H1 (cell line): ENCODE results near the gene PPP1R14B. TPM values are rescaled to one million over a fixed set of nuclear protein-coding genes. Genes with fewer than 3 reads are reported as not detected.

Source experiments
- ASH2L ChIP-seq: fragments of 200-600, 300-600 bp; sonication (generic); IDR thresholded peaks from one replicate; pipeline ENCODE4 v1.7.1; 2017; ENCODE audit warnings: low read length
- ATF3 ChIP-seq: IDR thresholded peaks from 2 replicates; pipeline ENCODE4 v1.6.1; 2011; ENCODE audit warnings: low read depth, mild to moderate bottlenecking, low read length; ENCODE audit not compliant: insufficient read depth
- CREB1 ChIP-seq: IDR thresholded peaks from 2 replicates; pipeline ENCODE4 v1.6.1; 2012; ENCODE audit warnings: inconsistent platforms
- GABPA ChIP-seq: IDR thresholded peaks from 2 replicates; pipeline ENCODE4 v1.6.1; 2011; ENCODE audit warnings: mild to moderate bottlenecking, low read length, moderate library complexity, borderline replicate concordance; ENCODE audit not compliant: insufficient read depth
- HDAC2 ChIP-seq, 2 experiments: fragments of 300-600 bp in 1 of 2; sonication (generic) in 1 of 2; IDR thresholded peaks; 2 replicates each; pipeline ENCODE4 v1.6.1; 2011 to 2012; ENCODE audit warnings: low read depth in 2 of 2, low read length in 2 of 2, mild to moderate bottlenecking in 2 of 2, moderate library complexity in 2 of 2, borderline replicate concordance in 1 of 2, inconsistent platforms in 1 of 2
- RAD21 ChIP-seq, 2 experiments: IDR thresholded peaks in 1 of 2; conservative IDR thresholded peaks in 1 of 2; 2 replicates each; pipeline ENCODE4 v1.6.1; 2011; ENCODE audit warnings: low read depth in 2 of 2, low read length in 2 of 2, improper control_type of control experiment in 1 of 2, inconsistent platforms in 1 of 2, mild to moderate bottlenecking in 1 of 2, moderate library complexity in 1 of 2
- SAP30 ChIP-seq: fragments of 300-600 bp; sonication (generic); IDR thresholded peaks from 2 replicates; pipeline ENCODE4 v1.7.1; 2012; ENCODE audit warnings: low read length, moderate library complexity, mild to moderate bottlenecking, inconsistent platforms; ENCODE audit not compliant: insufficient read depth, insufficient replicate concordance
- SIRT6 ChIP-seq: IDR thresholded peaks from one replicate; pipeline ENCODE4 v1.7.1; 2012; ENCODE audit warnings: low read length, inconsistent platforms
- SRF ChIP-seq: IDR thresholded peaks from 2 replicates; pipeline ENCODE4 v1.6.1; 2011; ENCODE audit warnings: mild to moderate bottlenecking, low read depth, low read length, moderate library complexity
- TCF12 ChIP-seq: IDR thresholded peaks from 2 replicates; pipeline ENCODE4 v1.6.1; 2011; ENCODE audit warnings: low read depth, mild to moderate bottlenecking, low read length
- polyA plus RNA-seq, 7 experiments: library from polyadenylated mRNA; depleted of rRNA in 3 of 7; stranded (reverse) in 5 of 7; unstranded in 2 of 7; fragments of >200 nt in 5 of 7; fragments of 200-250 nt in 2 of 7; gene quantifications; 1 replicate in 5 of 7; 2 replicates in 1 of 7; 4 replicates in 1 of 7; pipeline versions ENCODE4 v1.2.1 to v1.2.3, GENCODE V29; 2011 to 2013; ENCODE audit warnings: missing spikeins in 2 of 7, mixed read lengths in 2 of 7
- total RNA-seq: library from RNA; stranded (reverse); fragmentation: NEBNext Ultra II Directional; extraction: Animal tissue kit (Norgen Biotek cat#: 25700); gene quantifications from 2 replicates; pipeline ENCODE4 v1.2.1, GENCODE V29; 2021

PPP1R14B gene
- total and polyA plus RNA-seq, 2 of the 8 experiments (the other 6 are each of a cell fraction or from before 2014, with no cell fraction given): 265 to 419 TPM

GRCh38 chr11:64288353-64288750, 41.6 kb upstream of the PPP1R14B start (continued):
- TF ChIP-seq ATF3 (no peak), SIRT6 (no peak), HDAC2 (IDR thresholded peaks at IDR 0.05; ENCODE audit: borderline replicate concordance in 1 of 2, low read depth in 2 of 2, low read length in 2 of 2) (no peak), RAD21 (IDR thresholded peaks at IDR 0.05 in 1 of 2, conservative IDR thresholded peaks at IDR 0.05 in 1 of 2; ENCODE audit: low read depth in 2 of 2, low read length in 2 of 2) (no peak), CREB1 (no peak), TCF12 (no peak), SAP30 (no peak), SRF (no peak), GABPA (no peak), ASH2L (no peak)
